ENCODE results near the gene FAM83G.

The FAM83G gene

DNA sequence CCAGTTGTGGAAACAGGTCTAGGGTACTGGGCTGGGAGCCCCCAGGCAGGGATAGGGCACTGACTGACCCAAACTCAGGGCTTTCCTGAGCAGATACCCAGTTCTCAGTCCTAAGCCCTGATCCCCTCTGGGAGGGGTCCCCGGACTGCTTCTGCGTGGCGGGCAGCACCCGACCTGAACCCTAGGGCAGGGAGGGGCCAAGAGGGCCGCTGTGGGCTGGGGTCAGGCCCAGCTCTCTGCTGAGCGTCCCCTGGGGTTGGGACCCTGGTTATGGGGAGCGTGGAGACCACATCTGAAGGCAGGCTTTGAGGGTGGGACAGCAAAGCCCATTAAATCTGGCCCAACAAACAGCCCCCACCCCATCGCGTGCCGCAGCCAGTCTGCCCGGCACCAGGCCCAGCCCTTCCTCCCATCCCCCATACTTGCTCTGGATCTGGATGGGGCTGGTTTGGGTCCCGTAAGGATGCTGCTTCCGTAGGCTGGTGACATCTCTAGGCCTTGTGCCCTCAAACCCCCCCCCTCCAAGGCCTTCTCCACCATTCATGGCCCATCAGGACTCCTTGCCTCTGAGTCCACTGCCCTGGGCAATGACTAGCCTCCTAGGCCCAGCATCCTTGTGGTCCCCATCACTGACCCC is 691 bp upstream of the FAM83G start:
- DNase-seq = no peak

GRCh38 chr17:19003543-19004420 is 782 bp downstream of the FAM83G start:
- no peak for DNase-seq

DNA sequence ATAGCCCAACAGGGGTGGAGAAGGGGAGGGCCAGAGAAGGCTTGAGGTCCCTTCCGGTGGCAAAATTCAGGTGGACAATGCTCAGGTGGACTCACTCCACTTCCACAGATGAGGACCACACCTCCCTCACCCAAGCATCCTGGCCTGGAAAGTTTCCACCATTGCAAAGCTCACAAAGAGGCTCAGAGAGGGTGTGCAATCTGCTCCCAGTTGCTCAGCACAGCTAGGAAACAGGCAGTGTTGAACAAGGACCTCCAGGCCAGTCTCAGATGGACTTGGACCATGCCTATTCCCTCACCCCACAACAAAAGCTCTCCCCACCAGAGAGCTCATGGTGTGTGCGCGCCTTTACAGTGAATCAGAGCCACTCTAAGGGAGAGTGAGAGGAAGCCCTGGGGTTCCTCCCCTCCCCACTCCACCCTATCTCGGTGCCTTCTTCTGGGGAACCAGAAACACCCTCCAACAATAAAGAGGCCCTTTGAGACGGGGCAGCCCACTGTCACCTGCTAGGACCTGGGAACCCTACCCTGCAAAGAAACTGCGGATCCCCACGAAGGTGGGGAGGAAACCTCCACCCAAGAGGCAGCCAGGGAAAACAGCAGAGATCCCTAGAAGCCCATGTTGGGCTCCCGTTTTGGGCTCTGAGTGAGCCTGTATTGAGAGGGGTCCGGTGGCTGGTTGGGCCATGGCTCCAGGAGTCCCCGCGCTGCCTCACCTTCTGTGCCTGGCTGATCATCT is 1.6 kb downstream of the FAM83G start:
- no peak for DNase-seq

DNA sequence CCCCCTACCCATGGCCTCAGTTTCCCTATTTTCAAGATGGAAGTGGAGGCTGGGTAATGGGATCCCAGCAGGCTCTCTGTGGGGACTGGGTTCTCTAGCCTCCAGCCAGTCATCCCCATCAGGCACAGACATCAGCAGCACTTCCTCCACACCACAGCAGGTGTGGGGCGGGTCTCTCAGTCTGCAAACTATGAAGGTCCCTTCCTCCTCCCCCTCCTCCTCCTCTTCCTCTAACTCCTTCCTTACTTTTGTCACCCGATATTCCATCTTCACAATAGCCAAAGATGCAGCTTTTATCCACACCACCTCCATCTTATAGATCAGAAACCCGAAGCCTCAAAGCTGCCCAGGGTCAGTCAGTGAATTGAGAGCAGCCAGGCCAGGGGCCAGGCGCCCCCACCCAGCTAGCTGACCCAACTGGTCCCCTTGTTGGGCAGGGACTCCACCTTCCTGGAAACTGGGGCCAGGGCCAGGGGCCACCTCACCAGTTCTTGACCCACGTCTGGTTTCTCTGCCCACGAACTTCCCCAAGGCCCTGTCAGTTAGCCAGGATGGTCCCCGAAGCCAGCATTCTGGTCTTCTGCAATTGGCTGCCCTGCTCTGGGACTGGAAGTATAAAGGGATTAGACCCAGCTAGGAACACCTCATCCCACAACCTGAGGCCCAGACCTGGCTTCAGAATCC is 2.5 kb downstream of the FAM83G start:
- no peak for DNase-seq

GRCh38 chr17:19000531-19001325 is 3.8 kb downstream of the FAM83G start:
- no peak for DNase-seq

DNA sequence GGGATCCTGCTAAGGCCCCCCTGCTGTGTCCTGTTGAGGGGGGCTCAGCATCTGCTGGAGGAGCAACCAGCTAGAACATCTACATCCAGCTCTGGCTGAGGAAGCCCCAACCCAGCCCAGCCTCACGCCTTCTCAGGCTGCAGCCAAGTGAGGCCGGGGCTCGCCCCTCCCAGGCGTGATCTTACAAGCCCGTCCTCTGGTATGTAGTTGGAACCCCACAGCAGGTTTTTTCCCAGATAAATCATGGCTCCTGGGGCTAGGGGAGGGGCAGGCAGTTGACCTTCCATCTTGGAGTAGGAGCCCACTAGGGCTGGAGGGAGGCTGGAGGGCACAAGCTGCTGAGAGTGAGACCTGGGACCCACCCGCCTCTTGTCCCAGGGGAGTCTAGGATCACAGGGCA is 4.7 kb downstream of the FAM83G start:
- DNase-seq = no peak

DNA sequence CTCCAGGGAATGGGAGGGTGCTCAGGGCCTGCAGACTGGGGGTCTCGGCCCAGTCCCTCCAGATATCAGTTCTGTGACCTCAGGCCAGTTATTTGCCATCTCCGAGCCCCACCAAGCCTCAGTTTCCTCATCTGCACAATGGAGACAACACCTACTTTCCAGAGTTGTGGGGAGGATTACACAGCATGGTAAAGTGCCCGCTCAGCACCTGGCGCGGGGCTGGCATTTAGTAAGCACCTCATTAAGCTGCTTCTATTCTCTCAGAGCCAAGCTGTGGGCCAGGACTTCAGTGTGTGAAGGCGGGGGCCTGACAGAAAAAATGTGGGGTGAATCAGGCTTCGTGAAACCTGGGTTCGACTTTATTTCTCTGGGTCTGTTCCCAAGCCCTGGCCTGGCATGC is 5.2 kb downstream of the FAM83G start:
- DNase-seq = no peak

- DNase-seq = no peak
Measured at GRCh38 chr17:18997650-18998196, 6.8 kb downstream of the FAM83G start.

DNA sequence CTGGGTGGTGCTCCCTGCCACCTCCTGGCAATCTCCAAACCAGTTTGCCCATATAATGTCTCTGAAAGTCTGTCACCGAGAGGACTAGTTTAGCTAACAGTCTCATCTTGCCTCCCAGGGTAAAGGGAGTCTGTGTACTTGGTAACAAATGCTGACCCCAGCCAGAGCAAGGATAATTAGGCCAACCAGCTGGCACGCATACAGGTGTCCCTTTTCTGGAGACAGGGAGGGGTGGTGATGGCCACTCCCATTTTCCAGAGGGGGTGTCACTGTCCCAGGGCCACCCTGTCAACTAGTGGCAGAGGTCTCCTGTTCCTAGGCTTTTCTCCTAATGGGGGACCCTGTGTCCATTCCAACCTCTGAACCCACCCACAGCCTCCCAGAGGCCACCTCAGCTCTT is 8.1 kb downstream of the FAM83G start:
- no peak for DNase-seq

GRCh38 chr17:18995220-18995619 is 9.3 kb downstream of the FAM83G start:
- no peak for DNase-seq

DNA sequence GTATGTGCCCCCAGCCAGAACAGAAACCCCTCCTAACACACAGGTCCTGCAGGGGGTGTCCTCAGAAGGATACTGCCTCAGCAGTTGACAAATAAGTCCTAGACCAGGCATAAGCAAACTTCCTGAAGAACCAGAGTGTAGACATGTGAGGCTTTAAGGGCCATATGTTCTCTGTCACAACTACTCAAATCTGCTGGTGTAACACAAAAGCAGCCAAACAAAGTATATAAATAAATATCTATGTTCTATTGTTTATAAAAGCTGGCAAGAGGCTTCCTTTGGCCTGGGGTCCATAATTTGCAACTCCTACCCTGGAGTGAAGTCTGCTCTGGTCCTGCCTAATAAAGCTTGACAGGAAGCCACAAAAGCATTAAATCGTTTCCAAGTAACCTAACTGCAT is 9.9 kb downstream of the FAM83G start:
- no peak for DNase-seq

- no peak for DNase-seq
Measured at GRCh38 chr17:18993905-18994526, 10.5 kb downstream of the FAM83G start.

- DNase-seq = peak; percentile 65
Measured at GRCh38 chr17:18992454-18993130, 12.0 kb downstream of the FAM83G start.

DNA sequence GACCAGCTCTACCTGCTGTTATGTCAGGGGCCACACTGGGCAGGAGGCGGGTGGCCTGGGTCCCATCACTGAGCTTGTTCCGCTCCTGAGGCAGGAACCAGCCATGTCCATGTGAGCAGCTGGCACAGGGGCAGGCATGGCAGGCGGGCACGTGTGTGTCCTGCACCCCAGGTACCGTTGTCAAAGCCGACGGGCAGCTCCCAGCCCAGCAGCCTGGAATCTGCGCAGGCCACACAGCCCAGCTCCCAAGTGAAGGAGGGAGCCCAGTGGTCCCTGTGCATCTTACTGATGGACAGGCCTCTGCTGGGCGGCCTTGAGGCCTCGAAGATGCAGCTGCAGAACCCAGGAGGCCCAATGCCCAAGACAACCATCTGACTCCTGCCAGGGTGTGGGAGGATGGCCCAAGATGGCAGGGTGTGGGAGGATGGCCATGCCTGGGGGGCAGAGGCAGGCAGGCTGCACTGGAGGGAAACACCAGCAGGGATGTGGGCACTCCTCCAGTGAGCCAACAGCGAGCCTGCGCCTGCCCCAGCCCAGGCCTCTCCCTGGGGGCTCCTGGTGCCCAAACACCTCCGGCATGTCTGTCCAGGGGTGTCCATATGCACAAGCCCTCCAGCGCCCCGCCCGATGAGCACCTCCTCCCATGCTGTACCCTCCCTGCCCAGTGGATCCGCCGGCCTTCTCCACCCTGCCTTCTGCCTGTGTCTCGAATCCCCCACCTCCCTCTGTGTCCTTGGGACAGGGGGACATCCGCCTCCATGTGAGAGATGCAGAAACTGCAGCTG is 12.8 kb downstream of the FAM83G start:
- no peak for DNase-seq

- DNase-seq = no peak
Measured at GRCh38 chr17:18990331-18990730, 14.2 kb downstream of the FAM83G start.

DNA sequence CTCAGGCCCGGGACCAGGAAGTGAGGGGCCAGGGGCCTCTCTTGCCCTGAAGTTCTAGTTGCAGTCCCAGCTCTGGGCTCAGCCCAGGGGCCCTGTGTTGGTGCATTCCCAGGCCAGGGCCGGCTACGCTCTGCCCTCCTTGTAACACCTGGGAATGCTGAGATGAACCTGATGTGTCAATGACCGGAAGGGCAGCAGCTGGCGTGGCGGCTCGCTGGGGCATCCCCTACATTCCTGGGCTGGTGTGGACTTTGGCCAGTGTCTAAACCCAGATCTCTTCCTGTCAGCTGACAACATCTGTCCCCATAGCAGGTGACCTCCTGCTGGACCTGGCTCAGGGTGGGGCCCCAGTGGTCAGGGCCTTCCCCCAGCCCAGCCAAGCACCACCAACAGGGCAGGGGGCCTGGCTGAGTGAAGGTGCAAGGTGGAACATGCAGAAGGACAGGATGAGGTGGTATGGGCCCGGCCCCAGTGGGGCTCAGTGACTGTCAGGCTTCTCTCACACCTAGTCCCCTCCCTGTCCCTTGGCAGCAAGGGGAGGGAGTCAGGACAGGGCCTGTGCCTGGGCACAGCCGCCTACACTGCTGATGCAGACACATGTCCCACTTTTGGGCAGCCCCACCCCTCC is 15.9 kb downstream of the FAM83G start:
- no peak for DNase-seq

DNA sequence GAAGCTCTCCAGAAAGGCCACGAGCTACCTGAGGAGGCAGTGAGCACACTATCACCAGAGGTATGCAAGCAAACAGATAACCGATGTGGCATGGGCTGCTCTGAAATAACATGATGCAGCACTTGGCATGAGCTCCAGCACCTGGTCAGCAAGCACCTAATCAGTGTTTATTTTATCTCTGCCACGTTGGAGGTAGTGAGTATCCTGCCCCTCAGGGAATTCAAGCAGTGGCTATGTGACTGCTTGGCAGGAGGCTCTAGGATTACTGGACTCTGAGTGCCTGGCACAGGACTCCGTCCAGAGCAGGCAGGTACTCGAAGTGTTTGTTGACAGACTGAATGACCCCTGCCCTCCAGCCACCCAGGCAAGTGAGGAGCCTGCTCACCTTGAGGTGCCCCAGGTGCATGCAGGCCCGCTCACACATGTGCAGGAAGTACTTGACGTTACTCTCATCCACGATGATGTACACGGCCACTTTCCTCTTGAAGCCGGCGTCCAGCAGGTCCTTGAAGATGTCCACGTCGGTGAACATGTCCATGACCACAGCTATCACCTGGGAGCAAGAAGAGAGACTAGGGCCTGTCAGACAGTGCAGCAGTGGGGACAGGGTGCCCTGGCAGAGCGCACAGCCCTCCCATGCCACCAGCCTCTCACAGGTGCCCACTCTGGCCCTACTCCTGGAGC is 16.6 kb downstream of the FAM83G start:
- no peak for DNase-seq

DNA sequence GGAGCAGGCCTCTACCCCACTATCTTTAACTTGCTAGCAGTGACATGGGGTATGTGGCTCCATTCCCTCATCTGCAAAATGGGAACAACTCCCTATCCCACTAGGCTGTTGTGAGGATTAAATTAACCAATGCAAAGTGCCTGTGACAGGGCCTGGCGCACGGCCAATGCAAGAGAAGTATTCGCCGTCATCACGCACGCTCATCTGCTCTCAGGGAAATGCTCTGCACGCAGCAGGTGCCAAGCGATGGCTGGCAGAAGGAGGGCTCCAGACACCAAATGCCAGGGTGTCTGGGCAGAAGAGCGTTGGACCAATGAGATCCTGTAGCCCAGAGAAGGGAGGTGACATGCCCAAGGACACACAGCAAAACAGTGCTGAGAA is 17.3 kb downstream of the FAM83G start:
- no peak for DNase-seq
